HepG2 (cell line): ENCODE data around the gene GRIK3. TPM values are rescaled to one million over a fixed set of nuclear protein-coding genes. Genes with fewer than 3 reads are reported as not detected.

Source experiments
- ATAC-seq: fragments of 200-7000 bp; cut with Tn5 transposase; 3 replicates; pipeline ENCODE4 v1.9.1; 2020; ENCODE audit warnings: mild to moderate bottlenecking, moderate library complexity
- BruUV-seq: library from RNA; stranded (reverse); fragments of 400-500 nt; replicated peaks from 2 replicates; lab custom pipeline; 2021; lab: Mats Ljungman, UMichigan
- CTCF ChIA-PET: fragments of 300-600 bp; formaldehyde crosslinking; extraction: SDS; loops from one replicate; lab custom pipeline; 2021; ENCODE audit warnings: low total read pairs, inconsistent platforms, low intra/inter-chr PET ratio; lab: Yijun Ruan, JAX
- POLR2A ChIA-PET: fragments of 350-600 bp; sonication (Branson Sonifier 250); formaldehyde crosslinking; loops from one replicate; lab custom pipeline; 2020; ENCODE audit warnings: antibody characterized with exemption, inconsistent platforms; lab: Yijun Ruan, JAX
- DNase-seq: peaks from one replicate; pipeline ENCODE4 v3.0.0-alpha.2; 2015; ENCODE audit warnings: low spot score
- FAIRE-seq: peaks from 3 replicates; lab custom pipeline; 2011; peaks lifted over from hg19 to GRCh38; lab: Jason Lieb, UNC
- H2AFZ ChIP-seq: one replicate; pipeline ENCODE4 v1.6.1; 2011; ENCODE audit warnings: low read length, inconsistent platforms
- H3K27ac ChIP-seq: fragments of 300-600 bp; 3 replicates; pipeline ENCODE4 v1.8.0; 2011; ENCODE audit warnings: mixed run types, mild to moderate bottlenecking, mixed read lengths, low read length, inconsistent platforms; ENCODE audit not compliant: insufficient read depth; ENCODE audit errors: extremely low read length
- H3K27me3 ChIP-seq, 2 experiments: fragments of 200-600 bp in 1 of 2; 2 replicates in 1 of 2; 3 replicates in 1 of 2; pipeline versions ENCODE4 v1.6.0 to v1.8.0; 2011; ENCODE audit warnings: low read length in 2 of 2, mild to moderate bottlenecking in 2 of 2, moderate library complexity in 2 of 2, inconsistent platforms in 1 of 2; ENCODE audit not compliant: insufficient read depth in 2 of 2, control insufficient read depth in 1 of 2
- H3K36me3 ChIP-seq, 2 experiments: fragments of 200-600 bp in 1 of 2; replicated peaks in 1 of 2; 2 replicates in 1 of 2; 3 replicates in 1 of 2; pipeline versions ENCODE4 v1.5.1 to v1.8.0; 2011; ENCODE audit warnings: low read length in 2 of 2, inconsistent platforms in 1 of 2; ENCODE audit not compliant: insufficient read depth in 2 of 2, control insufficient read depth in 1 of 2
- H3K4me1 ChIP-seq: 2 replicates; pipeline ENCODE4 v1.5.1; 2012; ENCODE audit warnings: low read length, inconsistent platforms; ENCODE audit not compliant: insufficient read depth
- H3K4me2 ChIP-seq: 2 replicates; pipeline ENCODE4 v1.6.0; 2011; ENCODE audit warnings: low read depth, low read length, inconsistent platforms
- H3K4me3 ChIP-seq, 3 experiments: fragments of 200-600 bp in 1 of 3; sonication (generic), shearing (Covaris generic) in 1 of 3; replicated peaks in 1 of 3; 2 replicates each; pipeline ENCODE4 v1.5.1; 2011 to 2016; ENCODE audit warnings: low read length in 3 of 3, inconsistent platforms in 2 of 3, low read depth in 2 of 3, mild to moderate bottlenecking in 2 of 3, control low read depth in 1 of 3, mixed read lengths in 1 of 3; ENCODE audit not compliant: insufficient read depth in 1 of 3
- H3K79me2 ChIP-seq: one replicate; pipeline ENCODE4 v1.6.1; 2011; ENCODE audit warnings: low read length, inconsistent platforms; ENCODE audit not compliant: insufficient read depth
- H3K9ac ChIP-seq: 2 replicates; pipeline ENCODE4 v1.6.0; 2011; ENCODE audit warnings: mild to moderate bottlenecking, low read depth, low read length, inconsistent platforms; ENCODE audit not compliant: insufficient read depth
- H3K9me3 ChIP-seq: 2 replicates; pipeline ENCODE4 v1.5.1; 2012; ENCODE audit warnings: mild to moderate bottlenecking, low read length
- H4K20me1 ChIP-seq: 2 replicates; pipeline ENCODE4 v1.6.0; 2011; ENCODE audit warnings: inconsistent platforms, mild to moderate bottlenecking, low read length, moderate library complexity; ENCODE audit not compliant: insufficient read depth
- ATF5 ChIP-seq: sonication (generic); formaldehyde crosslinking; IDR thresholded peaks from 2 replicates; pipeline ENCODE4 v1.4.0; 2020; ENCODE audit warnings: mild to moderate bottlenecking, low read depth, missing genetic modification reagents
- HNF4A ChIP-seq: sonication (generic); formaldehyde crosslinking; IDR thresholded peaks from 2 replicates; pipeline ENCODE4 v1.4.0; 2020; ENCODE audit warnings: missing genetic modification reagents
- KDM1A ChIP-seq: IDR thresholded peaks from 2 replicates; pipeline ENCODE4 v1.6.1; 2016; ENCODE audit warnings: missing compliant biosample characterization
- MIER2 ChIP-seq: IDR thresholded peaks from 2 replicates; pipeline ENCODE4 v1.6.1; 2016; ENCODE audit warnings: missing biosample characterization, missing genetic modification reagents
- MTA1 ChIP-seq: sonication (generic); formaldehyde crosslinking; IDR thresholded peaks from 2 replicates; pipeline ENCODE4 v1.4.0; 2020; ENCODE audit warnings: missing genetic modification reagents, mild to moderate bottlenecking, borderline replicate concordance
- POLR2AphosphoS5 ChIP-seq: IDR thresholded peaks from 2 replicates; pipeline ENCODE4 v1.6.1; 2012; ENCODE audit warnings: low read depth, low read length
- RFX3 ChIP-seq: IDR thresholded peaks from 2 replicates; pipeline ENCODE4 v1.6.1; 2016; ENCODE audit warnings: missing biosample characterization, missing genetic modification reagents
- STAG1 ChIP-seq: sonication (generic); formaldehyde crosslinking; IDR thresholded peaks from 2 replicates; pipeline ENCODE4 v1.4.0; 2020; ENCODE audit warnings: missing genetic modification reagents
- ZFP36L1 ChIP-seq: sonication (generic); formaldehyde crosslinking; IDR thresholded peaks from 2 replicates; pipeline ENCODE4 v1.8.0; 2022; ENCODE audit warnings: mild to moderate bottlenecking, missing genetic modification reagents, moderate library complexity
- ZFP62 ChIP-seq: sonication (generic); formaldehyde crosslinking; IDR thresholded peaks from 2 replicates; pipeline ENCODE4 v1.4.0; 2020; ENCODE audit warnings: missing genetic modification reagents
- ZMYM3 ChIP-seq: sonication (generic); formaldehyde crosslinking; IDR thresholded peaks from 2 replicates; pipeline ENCODE4 v1.5.1; 2020; ENCODE audit warnings: mild to moderate bottlenecking, missing genetic modification reagents
- ZNF143 ChIP-seq: sonication (generic); formaldehyde crosslinking; IDR thresholded peaks from 2 replicates; pipeline ENCODE4 v1.4.0; 2020; ENCODE audit warnings: missing genetic modification reagents
- ZNF17 ChIP-seq: sonication (generic); formaldehyde crosslinking; IDR thresholded peaks from 2 replicates; pipeline ENCODE4 v1.5.0; 2020; ENCODE audit warnings: mild to moderate bottlenecking, missing genetic modification reagents
- ZNF713 ChIP-seq: sonication (generic); formaldehyde crosslinking; IDR thresholded peaks from 2 replicates; pipeline ENCODE4 v1.4.0; 2020; ENCODE audit warnings: mild to moderate bottlenecking, missing genetic modification reagents
- ZNF724P ChIP-seq: sonication (generic); formaldehyde crosslinking; IDR thresholded peaks from 2 replicates; pipeline ENCODE4 v1.8.0; 2022; ENCODE audit warnings: missing genetic modification reagents, borderline replicate concordance
- WGBS: methylation state at CpG from one replicate; pipeline ENCODE4 v1.1.6; 2017; ENCODE audit warnings: low lambda C conversion rate; 5-methylcytosine and 5-hydroxymethylcytosine counted together
- in situ Hi-C: cut with HindIII; loops from 2 replicates; pipeline ENCODE4 v1.10.0; 2017; ENCODE audit warnings: low pct_unique_long_range_greater_than_20kb; ENCODE audit not compliant: extremely low pct_ligation_motif_present
- intact Hi-C: fragments of 100-400 bp; cut with micrococcal nuclease; formaldehyde crosslinking; loops from one replicate; pipeline ENCODE4 v1.10.0; 2022; ENCODE audit not compliant: unreplicated experiment
- polyA plus RNA-seq, 8 experiments: library from polyadenylated mRNA; depleted of rRNA in 3 of 8; stranded (reverse) in 7 of 8; unstranded in 1 of 8; fragments of >200 nt; fragmentation: Illumina TruSeq in 4 of 8; extraction: Trizol in 4 of 8; gene quantifications; 2 replicates each; pipeline versions ENCODE4 v1.2.1 to v1.2.3, GENCODE V29; 2011 to 2016; ENCODE audit warnings: low read depth in 4 of 8, missing spikeins in 1 of 8, mixed read lengths in 1 of 8; ENCODE audit not compliant: insufficient read depth in 1 of 8
- total RNA-seq, 5 experiments: library from RNA; depleted of rRNA; stranded (reverse); fragments of >200 nt; fragmentation: Illumina TruSeq; extraction: Trizol; gene quantifications; 2 replicates each; pipeline ENCODE4 v1.2.3, GENCODE V29; 2016; ENCODE audit warnings: low read depth in 1 of 5

The GRIK3 gene
- total and polyA plus RNA-seq, 2 of the 13 experiments (the other 11 are each of a cell fraction or from before 2014, with no cell fraction given), result not detected

DNA sequence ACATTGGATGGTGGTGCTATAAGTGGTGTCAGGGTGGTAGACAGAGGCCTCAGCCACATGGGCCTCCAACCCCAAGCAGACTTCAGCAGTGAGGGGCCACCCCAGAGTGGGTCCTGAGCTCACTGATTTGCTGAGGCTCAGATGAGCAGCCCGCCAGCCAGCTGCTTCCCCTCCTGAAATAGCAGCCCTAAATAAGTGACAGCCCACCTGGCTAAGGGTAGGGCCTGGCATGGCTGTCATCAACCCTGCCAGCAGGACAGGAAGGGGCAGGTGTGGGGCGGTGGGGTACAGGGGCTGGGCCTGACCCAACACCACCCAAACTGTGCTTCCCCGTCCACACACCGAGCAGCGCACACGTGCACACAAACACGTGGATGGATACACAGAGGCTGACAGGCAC, 79.3 kb downstream of the GRIK3 start:
- no peaks in the 10 kb centered on the region for H3K36me3 ChIP-seq
- H3K4me3 ChIP-seq, result no peak overlapping the region
- no peaks in the 10 kb centered on the region for H3K4me1 ChIP-seq
- FAIRE-seq (no peak), ATAC-seq (no peak), DNase-seq (no peak)
- H4K20me1 ChIP-seq, result no peaks in the 10 kb centered on the region
- H3K27ac ChIP-seq, result no peak overlapping the region
- CTCF ChIA-PET, result no interaction called here
- BruUV-seq, result no TSS peak
- no peaks in the 10 kb centered on the region for H3K79me2 ChIP-seq
- POLR2A ChIA-PET, result no interaction called here
- no peaks in the 10 kb centered on the region for H3K9me3 ChIP-seq
- no peak overlapping the region for H2AFZ ChIP-seq
- no CpG with 5 or more reads among the region's 7 CpGs for WGBS
- TF ChIP-seq POLR2AphosphoS5 (no peak), ZNF143 (CRISPR knock-in tag) (no peak), MIER2 (CRISPR knock-in tag) (no peak), HNF4A (no peak), RFX3 (CRISPR knock-in tag) (no peak), STAG1 (CRISPR knock-in tag) (no peak), ZNF724P (CRISPR knock-in tag) (no peak), ATF5 (CRISPR knock-in tag) (no peak), ZFP36L1 (CRISPR knock-in tag) (no peak), KDM1A (CRISPR knock-in tag) (no peak), MTA1 (CRISPR knock-in tag) (no peak), ZNF713 (CRISPR knock-in tag) (no peak), ZMYM3 (CRISPR knock-in tag) (no peak), ZNF17 (no peak), ZFP62 (CRISPR knock-in tag) (no peak)
- in situ Hi-C loops (no loop called here), intact Hi-C loops (no loop called here)
- H3K4me2 ChIP-seq, result no peak overlapping the region
- H3K27me3 ChIP-seq, result peaks cover 0 to 1% of the 10 kb centered on the region in 2 experiments; a peak in 1 of 5 replicates
- H3K9ac ChIP-seq, result no peak overlapping the region
